HepG2 (cell line): Measurements from ENCODE around the gene AMIGO3. TPM values are rescaled to one million over a fixed set of nuclear protein-coding genes. Genes with fewer than 3 reads are reported as not detected.
A peak's percentile ranks its signal among the peaks of the same experiment; 100 is the strongest.

Experiments
- ADNP ChIP-seq: sonication (generic); formaldehyde crosslinking; IDR thresholded peaks from 2 replicates; pipeline ENCODE4 v1.4.0; 2020; ENCODE audit warnings: missing genetic modification reagents
- BRD4 ChIP-seq: sonication (generic); formaldehyde crosslinking; IDR thresholded peaks from 2 replicates; pipeline ENCODE4 v1.4.0; 2020; ENCODE audit warnings: missing genetic modification reagents
- FOXO1 ChIP-seq: sonication (generic); formaldehyde crosslinking; IDR thresholded peaks from 2 replicates; pipeline ENCODE4 v1.4.0; 2020; ENCODE audit warnings: missing genetic modification reagents
- HDAC1 ChIP-seq: sonication (generic); formaldehyde crosslinking; IDR thresholded peaks from 2 replicates; pipeline ENCODE4 v1.5.1; 2020; ENCODE audit warnings: mild to moderate bottlenecking, missing genetic modification reagents
- MIER2 ChIP-seq: IDR thresholded peaks from 2 replicates; pipeline ENCODE4 v1.6.1; 2016; ENCODE audit warnings: missing biosample characterization, missing genetic modification reagents
- PHF5A ChIP-seq: IDR thresholded peaks from one replicate; pipeline ENCODE4 v1.6.1; 2018; ENCODE audit warnings: low read depth, missing genetic modification reagents; ENCODE audit not compliant: unreplicated experiment
- PITX1 ChIP-seq: sonication (generic); formaldehyde crosslinking; IDR thresholded peaks from 2 replicates; pipeline ENCODE4 v1.5.1; 2020; ENCODE audit warnings: mild to moderate bottlenecking, missing genetic modification reagents
- RAD21 ChIP-seq: fragments of 450-650 bp; formaldehyde crosslinking; IDR thresholded peaks from 2 replicates; pipeline ENCODE4 v1.5.0; 2020; ENCODE audit warnings: mild to moderate bottlenecking
- RBFOX2 ChIP-seq: fragments of 200-400 bp; formaldehyde crosslinking; IDR thresholded peaks from 2 replicates; pipeline ENCODE4 v1.6.1; 2017; ENCODE audit warnings: low read depth, mild to moderate bottlenecking, low read length
- RBM39 ChIP-seq: fragments of 200-400 bp; formaldehyde crosslinking; IDR thresholded peaks from one replicate; pipeline ENCODE4 v1.6.1; 2018; ENCODE audit warnings: antibody characterized with exemption, mild to moderate bottlenecking, low read depth, low read length; ENCODE audit not compliant: poor library complexity, severe bottlenecking
- SPEN ChIP-seq: sonication (generic); formaldehyde crosslinking; IDR thresholded peaks from 2 replicates; pipeline ENCODE4 v1.5.1; 2020; ENCODE audit warnings: low read depth, mild to moderate bottlenecking, missing genetic modification reagents
- ZNF225 ChIP-seq: sonication (generic); formaldehyde crosslinking; IDR thresholded peaks from 2 replicates; pipeline ENCODE4 v1.4.0; 2020; ENCODE audit warnings: mild to moderate bottlenecking, missing genetic modification reagents
- ZNF619 ChIP-seq: sonication (generic); formaldehyde crosslinking; IDR thresholded peaks from 2 replicates; pipeline ENCODE4 v1.4.0; 2020; ENCODE audit warnings: mild to moderate bottlenecking, missing genetic modification reagents
- ZNF772 ChIP-seq: sonication (generic); formaldehyde crosslinking; IDR thresholded peaks from 2 replicates; pipeline ENCODE4 v1.5.0; 2020; ENCODE audit warnings: mild to moderate bottlenecking, missing genetic modification reagents
- ZNF780A ChIP-seq: sonication (generic); formaldehyde crosslinking; IDR thresholded peaks from 2 replicates; pipeline ENCODE4 v1.8.0; 2022; ENCODE audit warnings: mild to moderate bottlenecking, missing genetic modification reagents, moderate library complexity
- polyA plus RNA-seq, 8 experiments: library from polyadenylated mRNA; depleted of rRNA in 3 of 8; stranded (reverse) in 7 of 8; unstranded in 1 of 8; fragments of >200 nt; fragmentation: Illumina TruSeq in 4 of 8; extraction: Trizol in 4 of 8; gene quantifications; 2 replicates each; pipeline versions ENCODE4 v1.2.1 to v1.2.3, GENCODE V29; 2011 to 2016; ENCODE audit warnings: low read depth in 4 of 8, missing spikeins in 1 of 8, mixed read lengths in 1 of 8; ENCODE audit not compliant: insufficient read depth in 1 of 8
- total RNA-seq, 5 experiments: library from RNA; depleted of rRNA; stranded (reverse); fragments of >200 nt; fragmentation: Illumina TruSeq; extraction: Trizol; gene quantifications; 2 replicates each; pipeline ENCODE4 v1.2.3, GENCODE V29; 2016; ENCODE audit warnings: low read depth in 1 of 5
- TF ChIP-seq, protein P1 (sequence below): sonication (generic); formaldehyde crosslinking; IDR thresholded peaks from 2 replicates; pipeline ENCODE4 v1.4.0; 2020; ENCODE audit warnings: missing genetic modification reagents
- TF ChIP-seq, protein P2 (sequence below): sonication (generic); formaldehyde crosslinking; IDR thresholded peaks from 2 replicates; pipeline ENCODE4 v1.4.0; 2020; ENCODE audit warnings: missing genetic modification reagents
- TF ChIP-seq, protein P3 (sequence below): sonication (generic); formaldehyde crosslinking; IDR thresholded peaks from 2 replicates; pipeline ENCODE4; 2020; ENCODE audit warnings: missing genetic modification reagents, mild to moderate bottlenecking, borderline replicate concordance
- TF ChIP-seq, protein P4 (sequence below): sonication (generic); formaldehyde crosslinking; IDR thresholded peaks from 2 replicates; pipeline ENCODE4 v1.8.1; 2023; ENCODE audit warnings: missing genetic modification reagents, inconsistent platforms, borderline replicate concordance

AMIGO3 gene
- total and polyA plus RNA-seq, 2 of the 13 experiments (the other 11 are each of a cell fraction or from before 2014, with no cell fraction given): 0.35 TPM; not detected in 1

DNA sequence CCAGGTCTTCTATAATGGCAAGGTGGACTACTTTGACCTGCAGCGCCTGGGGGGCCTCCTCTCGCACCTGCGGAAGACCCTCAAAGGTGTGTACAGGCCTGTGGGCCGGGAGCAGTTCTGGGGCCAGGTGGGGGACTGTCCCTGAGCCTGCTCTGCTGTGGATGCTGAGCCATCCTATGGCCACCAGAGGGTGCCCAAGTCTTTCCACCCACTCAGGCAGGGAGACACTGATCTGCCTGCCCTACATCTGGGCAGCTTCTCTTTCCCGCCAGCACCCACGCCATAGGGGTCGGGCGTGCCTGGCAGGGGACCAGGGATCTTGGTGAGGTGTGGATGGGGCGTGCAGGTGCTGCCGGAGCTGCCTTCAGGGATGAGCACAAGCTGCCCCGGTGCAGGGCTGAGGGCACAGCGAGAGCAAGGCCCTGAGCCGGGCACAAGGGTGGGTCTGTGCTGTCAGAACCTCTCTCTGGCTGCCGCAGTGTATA is 16.0 kb downstream of the AMIGO3 start (continued):
- TF ChIP-seq, protein P1, sequence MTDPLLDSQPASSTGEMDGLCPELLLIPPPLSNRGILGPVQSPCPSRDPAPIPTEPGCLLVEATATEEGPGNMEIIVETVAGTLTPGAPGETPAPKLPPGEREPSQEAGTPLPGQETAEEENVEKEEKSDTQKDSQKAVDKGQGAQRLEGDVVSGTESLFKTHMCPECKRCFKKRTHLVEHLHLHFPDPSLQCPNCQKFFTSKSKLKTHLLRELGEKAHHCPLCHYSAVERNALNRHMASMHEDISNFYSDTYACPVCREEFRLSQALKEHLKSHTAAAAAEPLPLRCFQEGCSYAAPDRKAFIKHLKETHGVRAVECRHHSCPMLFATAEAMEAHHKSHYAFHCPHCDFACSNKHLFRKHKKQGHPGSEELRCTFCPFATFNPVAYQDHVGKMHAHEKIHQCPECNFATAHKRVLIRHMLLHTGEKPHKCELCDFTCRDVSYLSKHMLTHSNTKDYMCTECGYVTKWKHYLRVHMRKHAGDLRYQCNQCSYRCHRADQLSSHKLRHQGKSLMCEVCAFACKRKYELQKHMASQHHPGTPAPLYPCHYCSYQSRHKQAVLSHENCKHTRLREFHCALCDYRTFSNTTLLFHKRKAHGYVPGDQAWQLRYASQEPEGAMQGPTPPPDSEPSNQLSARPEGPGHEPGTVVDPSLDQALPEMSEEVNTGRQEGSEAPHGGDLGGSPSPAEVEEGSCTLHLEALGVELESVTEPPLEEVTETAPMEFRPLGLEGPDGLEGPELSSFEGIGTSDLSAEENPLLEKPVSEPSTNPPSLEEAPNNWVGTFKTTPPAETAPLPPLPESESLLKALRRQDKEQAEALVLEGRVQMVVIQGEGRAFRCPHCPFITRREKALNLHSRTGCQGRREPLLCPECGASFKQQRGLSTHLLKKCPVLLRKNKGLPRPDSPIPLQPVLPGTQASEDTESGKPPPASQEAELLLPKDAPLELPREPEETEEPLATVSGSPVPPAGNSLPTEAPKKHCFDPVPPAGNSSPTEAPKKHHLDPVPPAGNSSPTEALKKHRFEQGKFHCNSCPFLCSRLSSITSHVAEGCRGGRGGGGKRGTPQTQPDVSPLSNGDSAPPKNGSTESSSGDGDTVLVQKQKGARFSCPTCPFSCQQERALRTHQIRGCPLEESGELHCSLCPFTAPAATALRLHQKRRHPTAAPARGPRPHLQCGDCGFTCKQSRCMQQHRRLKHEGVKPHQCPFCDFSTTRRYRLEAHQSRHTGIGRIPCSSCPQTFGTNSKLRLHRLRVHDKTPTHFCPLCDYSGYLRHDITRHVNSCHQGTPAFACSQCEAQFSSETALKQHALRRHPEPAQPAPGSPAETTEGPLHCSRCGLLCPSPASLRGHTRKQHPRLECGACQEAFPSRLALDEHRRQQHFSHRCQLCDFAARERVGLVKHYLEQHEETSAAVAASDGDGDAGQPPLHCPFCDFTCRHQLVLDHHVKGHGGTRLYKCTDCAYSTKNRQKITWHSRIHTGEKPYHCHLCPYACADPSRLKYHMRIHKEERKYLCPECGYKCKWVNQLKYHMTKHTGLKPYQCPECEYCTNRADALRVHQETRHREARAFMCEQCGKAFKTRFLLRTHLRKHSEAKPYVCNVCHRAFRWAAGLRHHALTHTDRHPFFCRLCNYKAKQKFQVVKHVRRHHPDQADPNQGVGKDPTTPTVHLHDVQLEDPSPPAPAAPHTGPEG: no peak
- TF ChIP-seq, protein P2, sequence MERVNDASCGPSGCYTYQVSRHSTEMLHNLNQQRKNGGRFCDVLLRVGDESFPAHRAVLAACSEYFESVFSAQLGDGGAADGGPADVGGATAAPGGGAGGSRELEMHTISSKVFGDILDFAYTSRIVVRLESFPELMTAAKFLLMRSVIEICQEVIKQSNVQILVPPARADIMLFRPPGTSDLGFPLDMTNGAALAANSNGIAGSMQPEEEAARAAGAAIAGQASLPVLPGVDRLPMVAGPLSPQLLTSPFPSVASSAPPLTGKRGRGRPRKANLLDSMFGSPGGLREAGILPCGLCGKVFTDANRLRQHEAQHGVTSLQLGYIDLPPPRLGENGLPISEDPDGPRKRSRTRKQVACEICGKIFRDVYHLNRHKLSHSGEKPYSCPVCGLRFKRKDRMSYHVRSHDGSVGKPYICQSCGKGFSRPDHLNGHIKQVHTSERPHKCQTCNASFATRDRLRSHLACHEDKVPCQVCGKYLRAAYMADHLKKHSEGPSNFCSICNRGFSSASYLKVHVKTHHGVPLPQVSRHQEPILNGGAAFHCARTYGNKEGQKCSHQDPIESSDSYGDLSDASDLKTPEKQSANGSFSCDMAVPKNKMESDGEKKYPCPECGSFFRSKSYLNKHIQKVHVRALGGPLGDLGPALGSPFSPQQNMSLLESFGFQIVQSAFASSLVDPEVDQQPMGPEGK (CRISPR knock-in tag): 0 out of 2 replicates have a peak, but pooled peaks have one; percentile 19
- TF ChIP-seq PHF5A (CRISPR knock-in tag) (no peak), ZNF619 (CRISPR knock-in tag) (no peak), RAD21 (CRISPR knock-in tag) (peak; percentile 85), HDAC1 (CRISPR knock-in tag) (no peak), FOXO1 (CRISPR knock-in tag) (peak; percentile 36; the same call in 1 of the 2 replicates), RBM39 (no peak), BRD4 (CRISPR knock-in tag) (no peak), ZNF225 (CRISPR knock-in tag) (0 out of 2 replicates have a peak, but pooled peaks have one; percentile 28), ZNF772 (CRISPR knock-in tag) (no peak), SPEN (peak; percentile 46; the same call in 1 of the 2 replicates), PITX1 (CRISPR knock-in tag) (no peak), RBFOX2 (0 out of 2 replicates have a peak, but pooled peaks have one; percentile 30), ZNF780A (CRISPR knock-in tag) (no peak), MIER2 (CRISPR knock-in tag) (no peak), ADNP (CRISPR knock-in tag) (no peak)
- TF ChIP-seq, protein P3, sequence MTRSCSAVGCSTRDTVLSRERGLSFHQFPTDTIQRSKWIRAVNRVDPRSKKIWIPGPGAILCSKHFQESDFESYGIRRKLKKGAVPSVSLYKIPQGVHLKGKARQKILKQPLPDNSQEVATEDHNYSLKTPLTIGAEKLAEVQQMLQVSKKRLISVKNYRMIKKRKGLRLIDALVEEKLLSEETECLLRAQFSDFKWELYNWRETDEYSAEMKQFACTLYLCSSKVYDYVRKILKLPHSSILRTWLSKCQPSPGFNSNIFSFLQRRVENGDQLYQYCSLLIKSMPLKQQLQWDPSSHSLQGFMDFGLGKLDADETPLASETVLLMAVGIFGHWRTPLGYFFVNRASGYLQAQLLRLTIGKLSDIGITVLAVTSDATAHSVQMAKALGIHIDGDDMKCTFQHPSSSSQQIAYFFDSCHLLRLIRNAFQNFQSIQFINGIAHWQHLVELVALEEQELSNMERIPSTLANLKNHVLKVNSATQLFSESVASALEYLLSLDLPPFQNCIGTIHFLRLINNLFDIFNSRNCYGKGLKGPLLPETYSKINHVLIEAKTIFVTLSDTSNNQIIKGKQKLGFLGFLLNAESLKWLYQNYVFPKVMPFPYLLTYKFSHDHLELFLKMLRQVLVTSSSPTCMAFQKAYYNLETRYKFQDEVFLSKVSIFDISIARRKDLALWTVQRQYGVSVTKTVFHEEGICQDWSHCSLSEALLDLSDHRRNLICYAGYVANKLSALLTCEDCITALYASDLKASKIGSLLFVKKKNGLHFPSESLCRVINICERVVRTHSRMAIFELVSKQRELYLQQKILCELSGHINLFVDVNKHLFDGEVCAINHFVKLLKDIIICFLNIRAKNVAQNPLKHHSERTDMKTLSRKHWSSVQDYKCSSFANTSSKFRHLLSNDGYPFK: no peak
- TF ChIP-seq, protein P4, sequence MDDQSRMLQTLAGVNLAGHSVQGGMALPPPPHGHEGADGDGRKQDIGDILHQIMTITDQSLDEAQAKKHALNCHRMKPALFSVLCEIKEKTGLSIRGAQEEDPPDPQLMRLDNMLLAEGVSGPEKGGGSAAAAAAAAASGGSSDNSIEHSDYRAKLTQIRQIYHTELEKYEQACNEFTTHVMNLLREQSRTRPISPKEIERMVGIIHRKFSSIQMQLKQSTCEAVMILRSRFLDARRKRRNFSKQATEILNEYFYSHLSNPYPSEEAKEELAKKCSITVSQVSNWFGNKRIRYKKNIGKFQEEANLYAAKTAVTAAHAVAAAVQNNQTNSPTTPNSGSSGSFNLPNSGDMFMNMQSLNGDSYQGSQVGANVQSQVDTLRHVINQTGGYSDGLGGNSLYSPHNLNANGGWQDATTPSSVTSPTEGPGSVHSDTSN (CRISPR knock-in tag): no peak
